Nucleus accumbens (tissue), 56 donors: ENCODE measurements around the gene APOM.

Experiments
- DNase-seq, 56 donors: peaks; one replicate each; lab custom pipeline; 2025; lab: John Stamatoyannopoulos, UW

The APOM gene

DNA sequence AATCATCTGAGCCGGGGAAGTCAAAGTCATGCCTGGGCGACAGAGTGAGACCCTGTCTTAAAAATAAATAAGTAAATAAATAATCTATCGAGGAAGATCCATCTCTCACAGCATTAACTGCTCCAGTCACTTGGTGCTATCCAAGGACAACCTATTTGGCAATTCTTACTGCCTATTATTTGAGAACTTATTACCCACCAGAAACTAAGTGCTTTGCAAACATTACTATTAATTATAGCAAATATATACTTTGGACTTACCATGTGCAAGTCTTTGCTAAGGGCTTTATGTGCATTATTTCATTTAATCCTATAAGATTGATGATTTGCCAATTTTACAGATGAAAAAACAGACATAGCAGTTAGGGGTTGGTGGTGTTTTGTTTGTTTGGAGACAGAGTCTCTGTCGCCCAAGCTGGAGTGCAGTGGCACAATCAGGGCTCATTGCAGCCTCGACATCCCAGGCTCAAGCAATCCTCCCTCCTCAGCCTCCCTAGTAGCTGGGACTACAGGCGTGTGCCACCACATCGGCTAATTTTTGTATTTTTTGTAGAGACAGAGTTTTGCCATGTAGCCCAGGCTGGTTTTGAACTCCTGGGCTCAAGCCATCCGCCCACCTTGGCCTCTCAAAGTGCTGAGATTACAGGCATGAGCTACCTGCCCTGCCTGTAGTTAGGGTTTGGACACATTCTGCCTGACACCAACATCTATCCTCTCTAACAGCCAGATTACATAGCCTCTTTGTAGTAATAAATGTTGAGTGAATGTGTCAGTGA lies 933 bp upstream of the APOM start:
- DNase-seq, result no peak

DNA sequence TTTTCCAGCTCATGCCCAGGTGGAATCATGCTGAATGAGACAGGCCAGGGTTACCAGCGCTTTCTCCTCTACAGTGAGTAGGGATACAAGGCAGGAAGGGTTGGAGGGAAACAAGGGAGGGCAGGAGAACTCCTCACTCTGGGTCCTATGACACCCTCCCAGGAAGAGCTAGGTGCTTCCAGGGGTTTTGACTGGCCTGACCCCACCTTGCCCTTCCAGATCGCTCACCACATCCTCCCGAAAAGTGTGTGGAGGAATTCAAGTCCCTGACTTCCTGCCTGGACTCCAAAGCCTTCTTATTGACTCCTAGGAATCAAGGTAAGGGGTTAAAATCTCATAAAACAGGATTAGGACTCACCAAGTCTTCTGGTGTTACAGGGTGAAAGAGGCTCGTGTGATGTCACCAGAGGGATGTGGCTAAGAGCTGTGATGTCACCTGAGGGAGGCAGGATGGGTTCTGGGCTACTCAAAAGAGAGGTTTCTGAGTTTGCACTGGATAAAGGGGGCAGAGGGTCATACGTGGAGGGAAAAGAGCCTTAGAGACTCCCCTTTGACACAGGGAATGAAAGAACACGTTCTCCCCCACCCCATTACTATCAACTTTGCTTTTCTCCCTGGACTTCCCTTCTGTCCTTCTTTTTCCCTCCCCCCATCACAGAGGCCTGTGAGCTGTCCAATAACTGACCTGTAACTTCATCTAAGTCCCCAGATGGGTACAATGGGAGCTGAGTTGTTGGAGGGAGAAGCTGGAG lies 1.9 kb downstream of the APOM start:
- DNase-seq, result no peak

DNA sequence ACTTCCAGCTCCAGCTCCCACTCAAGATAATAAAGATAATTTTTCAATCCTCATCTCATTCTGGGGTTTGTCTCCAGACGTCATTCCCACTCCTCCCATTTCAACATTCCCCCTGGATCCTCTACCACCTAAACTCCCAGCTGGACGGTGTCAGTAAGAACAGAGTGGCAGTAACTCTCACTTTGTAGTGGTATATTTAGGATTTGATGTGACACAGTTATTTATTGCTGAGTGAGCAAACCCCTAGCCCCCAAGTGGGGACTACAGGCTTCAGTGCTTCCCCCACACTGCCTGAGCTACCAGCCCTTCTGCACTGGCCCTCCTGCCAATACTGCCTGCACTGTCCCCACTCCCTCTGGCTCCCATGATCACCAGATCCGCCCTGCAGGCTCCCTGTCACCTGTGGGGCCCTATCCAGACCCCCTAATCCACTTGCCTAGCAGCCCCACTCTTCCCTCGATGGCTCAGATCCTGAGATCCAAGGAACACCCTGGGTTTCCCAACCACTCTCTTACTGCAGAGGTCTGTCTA lies 2.5 kb downstream of the APOM start:
- DNase-seq, result no peak

DNA sequence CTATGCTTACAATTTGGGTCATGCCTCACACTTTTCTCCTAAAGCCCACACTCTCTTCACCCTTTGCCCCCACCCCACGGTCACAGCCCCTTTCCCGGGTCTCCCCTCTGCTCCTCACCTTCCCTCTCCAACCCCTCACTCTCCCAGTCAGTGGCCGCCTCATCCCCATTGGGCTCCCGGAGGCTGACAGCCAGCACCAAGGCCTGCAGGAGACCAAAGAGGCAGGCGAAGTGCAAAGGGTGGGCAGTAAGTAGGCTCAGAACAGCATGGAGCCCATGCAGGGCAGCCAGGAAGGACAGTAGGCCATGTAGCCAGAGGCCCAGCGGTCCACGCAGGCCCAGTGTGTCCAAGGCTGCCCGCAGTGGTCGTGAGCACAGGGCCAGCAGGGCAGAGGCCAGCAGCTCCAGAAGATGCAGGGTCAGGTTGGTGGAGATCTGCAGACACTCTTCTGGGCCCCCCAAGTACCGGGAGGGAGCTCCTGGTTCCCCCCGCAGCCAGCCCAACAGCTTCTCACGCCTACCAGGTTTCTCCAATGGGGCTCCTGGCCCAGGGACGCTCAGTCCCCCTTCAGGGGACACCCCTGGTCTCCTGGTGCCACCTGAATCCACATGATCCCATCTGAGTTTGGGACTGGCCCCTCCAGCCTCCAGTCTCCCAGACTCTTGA lies 3.4 kb downstream of the APOM start:
- no peak for DNase-seq

DNA sequence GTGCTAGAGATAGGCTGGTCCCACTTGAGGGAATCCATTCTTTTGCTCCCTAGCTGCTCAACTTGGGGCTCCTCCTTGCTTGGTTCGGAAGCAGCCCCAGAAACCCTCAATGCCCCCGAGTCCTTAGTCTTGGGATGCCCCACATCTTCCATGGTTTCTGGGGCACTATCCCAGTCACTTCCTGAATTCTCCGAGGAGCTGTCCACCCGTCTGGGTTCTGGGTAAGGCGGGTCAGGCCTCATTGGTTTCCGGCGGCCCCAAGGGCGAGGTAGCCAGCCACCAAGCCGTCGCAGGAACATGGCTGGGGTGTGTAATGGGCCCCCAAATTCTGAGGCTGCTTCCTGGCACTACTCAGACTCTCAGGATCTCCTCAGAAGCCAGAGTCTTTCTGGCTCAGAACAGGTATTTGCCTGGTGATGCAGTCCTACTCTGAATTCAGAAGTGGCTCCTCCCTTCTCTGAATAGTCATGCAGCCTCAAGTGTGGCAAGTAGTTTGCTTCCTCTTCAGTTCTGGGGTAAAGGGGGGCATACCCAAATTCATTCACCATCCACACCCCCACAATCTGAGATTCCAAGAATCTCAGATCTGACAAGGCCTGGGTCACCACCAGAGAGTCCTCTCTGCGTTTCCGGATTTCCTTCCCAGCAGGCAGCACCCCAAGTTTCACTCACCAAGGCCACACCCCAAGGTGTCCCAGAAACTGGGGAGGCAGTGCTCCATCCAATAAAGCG lies 4.1 kb downstream of the APOM start:
- peak in 1 of 56 donors; percentile 29 for DNase-seq

DNA sequence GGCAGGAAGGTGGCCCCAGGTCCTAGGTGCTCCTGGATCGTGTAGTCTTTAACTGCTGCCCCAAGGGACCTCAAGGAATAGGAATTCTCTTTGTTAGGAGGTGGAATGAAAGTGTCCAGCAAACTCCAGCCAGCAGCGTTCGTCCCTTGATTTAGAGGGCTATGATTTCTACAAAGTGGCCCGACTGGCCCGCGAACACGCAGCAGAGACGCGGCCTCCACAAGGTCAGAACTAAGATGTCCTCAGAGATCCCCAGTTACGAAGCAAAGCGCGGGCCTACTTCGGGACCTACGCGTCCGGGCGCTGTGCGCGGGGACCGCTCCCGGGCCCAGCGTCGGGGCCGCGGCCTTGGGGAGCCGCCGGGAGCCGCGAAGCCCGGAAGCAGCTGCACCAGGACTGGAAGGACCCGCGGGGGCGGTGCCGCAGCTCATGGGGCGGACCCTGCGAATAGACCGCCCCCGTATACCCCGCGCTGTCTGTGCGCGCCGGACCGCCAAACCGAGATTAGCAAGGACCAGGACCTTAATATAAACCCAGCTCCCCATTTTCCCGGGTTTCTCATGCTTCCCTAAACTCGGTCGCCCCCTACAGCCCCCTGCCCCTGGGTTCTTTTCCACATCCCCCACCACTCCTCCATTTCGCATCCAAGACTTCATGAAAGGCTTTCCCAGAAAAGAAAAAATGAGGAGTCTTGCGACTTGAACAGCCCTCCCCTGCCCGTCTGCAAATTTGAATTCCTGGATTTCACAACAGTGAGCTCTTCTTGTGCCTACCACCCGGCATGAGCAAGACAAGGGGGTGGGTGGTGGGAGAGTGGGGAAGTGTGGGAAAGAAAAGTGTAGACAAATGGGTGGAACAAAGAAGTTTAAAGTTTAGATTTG lies 4.9 kb downstream of the APOM start, which contains the start of gene C6orf47:
Gene C6orf47 (minus strand): TSS at position 398 of the 881 bp plus-strand sequence. CDS start 831 bp downstream, outside the sequence.
- peak in 54 of 56 donors; percentile 18 to 88 (median 62) for DNase-seq

DNA sequence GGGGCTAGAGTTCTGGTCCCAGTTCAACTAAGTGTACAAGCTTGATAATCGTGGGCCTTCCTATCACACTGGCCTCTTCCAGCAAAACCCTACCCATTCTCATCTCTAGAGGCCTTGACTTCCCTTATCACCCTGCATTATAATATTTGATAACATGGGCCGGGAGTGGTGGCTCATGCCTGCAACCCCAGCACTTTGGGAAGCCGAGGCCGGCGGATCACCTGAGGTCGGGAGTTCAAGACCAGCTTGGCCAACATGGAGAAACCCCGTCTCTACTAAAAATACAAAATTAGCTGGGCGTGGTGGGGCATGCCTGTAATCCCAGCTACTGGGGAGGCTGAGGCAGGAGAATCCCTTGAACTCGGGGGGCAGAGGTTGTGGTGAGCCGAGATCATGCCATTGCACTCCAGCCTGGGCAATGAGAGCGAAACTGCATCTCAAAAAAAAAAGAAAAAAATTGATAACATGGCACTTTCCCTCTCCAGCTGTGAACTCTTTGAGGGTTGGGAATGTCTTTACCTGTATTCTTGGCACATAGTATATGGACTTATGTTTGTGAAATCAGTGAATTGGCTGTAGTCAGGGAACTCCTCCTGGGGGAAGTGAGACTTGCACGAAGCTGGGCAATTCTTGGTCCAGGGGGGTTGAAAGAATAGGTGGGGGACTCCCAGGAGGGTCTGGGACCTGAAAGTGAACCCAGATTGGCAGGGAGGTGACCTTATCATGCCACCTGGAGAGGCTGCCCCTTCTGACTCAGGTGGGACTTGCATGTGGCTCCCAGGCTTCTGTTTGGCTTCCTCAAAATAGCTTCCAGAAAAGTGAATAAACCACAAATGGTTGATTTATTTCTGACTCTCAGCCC lies 5.8 kb downstream of the APOM start:
- no peak for DNase-seq

DNA sequence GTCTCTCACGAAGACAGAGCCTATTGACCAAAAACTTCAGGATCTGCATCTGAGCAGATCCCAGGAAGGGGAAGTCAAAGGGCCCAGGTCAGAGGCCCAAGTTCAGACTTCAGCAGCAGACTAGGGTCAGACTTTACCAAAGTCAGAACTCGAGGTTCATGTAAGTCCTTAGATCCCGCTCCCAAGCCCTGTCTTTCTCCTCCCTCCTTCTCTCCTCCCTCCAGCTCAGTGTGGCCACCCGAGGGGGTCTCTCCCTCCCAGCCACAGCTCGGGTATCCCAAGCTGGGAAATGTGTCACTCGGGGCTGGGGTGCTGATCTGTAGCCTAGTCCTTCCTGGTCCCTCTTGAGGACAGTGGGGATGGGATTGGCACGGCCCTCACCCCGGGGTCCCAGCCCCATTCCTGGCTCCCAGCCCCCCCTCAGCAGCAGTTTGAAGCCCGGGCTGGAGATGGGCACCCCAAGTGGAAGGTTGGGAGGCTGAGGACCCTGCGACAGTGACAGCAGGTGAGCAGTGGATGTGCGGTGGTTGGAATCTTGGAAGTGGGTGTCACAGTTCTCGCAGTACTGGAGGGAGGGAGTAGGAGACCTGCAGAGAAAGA lies 6.5 kb downstream of the APOM start:
- no peak for DNase-seq

DNA sequence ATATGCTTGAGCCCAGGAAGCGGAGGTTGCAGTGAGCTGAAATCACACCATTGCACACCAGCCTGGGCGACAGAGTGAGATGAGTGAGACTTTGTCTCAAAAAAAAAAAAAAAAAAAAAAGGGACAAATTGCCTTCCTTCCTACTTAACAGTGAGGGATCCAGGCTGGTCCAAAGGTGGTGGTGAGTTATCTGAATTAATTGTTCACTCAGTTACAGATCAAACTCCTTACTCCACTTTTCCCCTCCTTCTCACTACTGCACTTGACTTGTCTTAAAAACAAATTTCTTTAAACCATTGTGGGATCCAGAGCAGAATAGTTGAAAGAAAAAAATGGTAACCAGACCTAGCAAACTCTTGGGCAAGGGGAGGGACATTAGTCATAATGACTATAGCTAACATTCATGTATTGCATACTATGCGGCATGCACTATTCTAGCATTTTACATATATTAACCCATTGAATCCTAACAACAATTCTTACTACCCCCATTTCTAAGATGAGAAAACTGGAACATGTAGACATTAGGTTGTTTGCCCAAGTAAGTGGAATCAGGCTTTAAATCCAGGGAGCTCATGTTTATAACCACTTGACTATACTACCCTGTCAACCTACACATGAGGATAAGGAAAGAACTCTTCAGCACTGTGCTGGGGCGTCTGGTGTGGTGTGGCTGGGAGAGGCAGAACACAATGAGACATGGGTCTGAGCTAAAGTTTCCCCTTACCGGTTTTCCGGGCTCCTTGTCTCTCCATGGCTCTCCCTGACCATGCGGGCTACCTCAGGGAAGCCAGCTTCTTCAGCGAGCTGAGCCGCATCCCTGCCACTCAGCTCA lies 7.6 kb downstream of the APOM start:
- no peak for DNase-seq

DNA sequence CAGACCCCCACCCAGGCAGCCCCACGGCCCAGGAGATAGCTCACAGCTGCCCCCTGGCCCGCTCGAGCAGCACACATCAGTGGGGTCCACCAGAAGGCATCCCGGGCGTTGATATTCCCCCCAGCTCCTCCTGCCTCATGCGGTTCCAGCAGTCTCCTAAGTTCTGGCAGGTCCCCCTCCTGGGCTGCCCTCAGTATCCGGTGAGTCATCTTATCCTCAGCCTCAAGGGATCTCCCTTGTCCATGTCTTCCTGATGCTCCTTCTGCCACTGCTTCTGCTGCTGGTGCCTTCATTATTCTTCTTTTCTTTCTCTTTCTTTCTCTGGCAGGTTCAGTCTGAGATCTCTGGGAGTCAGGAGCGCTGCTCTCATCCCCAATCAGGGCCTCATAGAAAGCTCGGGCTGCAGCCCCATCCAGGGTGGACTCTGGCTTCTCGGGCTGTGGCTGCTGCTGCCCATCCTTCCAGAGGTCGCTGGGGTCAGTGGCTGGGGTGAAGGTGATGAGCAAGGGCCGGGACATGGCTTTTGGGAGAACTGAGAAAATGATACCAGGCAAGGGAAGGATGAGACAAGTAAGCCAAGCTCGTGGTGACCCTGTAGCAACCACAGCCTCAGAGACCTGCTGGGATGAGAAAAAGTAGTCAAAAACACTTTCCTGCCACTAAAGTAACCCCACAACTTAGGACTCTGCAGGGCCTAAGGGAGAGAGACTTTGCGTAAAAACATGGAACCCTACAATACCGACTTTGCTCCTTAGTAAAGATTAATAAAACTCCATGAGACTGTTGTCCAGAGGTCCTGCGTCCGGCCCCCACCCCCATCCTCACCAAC lies 8.5 kb downstream of the APOM start:
- DNase-seq, result peak in 1 of 56 donors; percentile 14

DNA sequence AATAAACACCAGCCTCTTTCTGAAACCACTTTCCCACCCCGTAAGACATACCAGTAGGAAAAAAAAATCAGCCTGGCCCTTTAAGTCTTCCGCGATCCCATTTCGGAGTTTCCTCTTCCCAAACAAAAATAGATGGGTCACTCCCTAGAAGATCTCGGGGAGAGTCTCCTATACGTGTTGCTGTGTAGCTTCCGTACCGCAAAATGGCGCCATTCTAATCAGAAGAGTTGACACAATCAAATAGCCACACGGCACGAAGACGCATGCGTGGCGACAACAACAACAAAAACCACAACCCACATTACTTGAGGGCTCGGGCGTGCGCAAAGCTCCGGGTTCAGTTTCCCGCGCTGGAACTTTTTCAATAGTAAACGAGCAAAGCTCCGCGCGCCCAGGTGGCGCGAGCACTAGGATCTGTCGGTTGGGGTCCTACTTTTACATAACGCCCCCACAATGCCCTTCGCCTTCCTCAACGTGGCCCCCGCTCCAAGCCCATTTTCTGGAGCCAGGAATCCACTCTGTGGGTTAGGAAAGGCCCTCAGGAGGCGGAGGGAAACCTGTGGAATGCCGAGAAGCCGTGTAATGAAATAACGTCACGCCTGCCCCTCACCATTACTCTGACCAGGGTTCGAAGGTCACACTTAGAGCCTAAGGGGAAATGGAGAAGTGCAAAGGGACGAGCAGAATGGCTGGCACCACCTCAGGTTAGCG lies 9.3 kb downstream of the APOM start, which contains the start of gene GPANK1:
Gene GPANK1 (minus strand): TSS at position 208 of the 711 bp plus-strand sequence. CDS start 519 bp downstream, outside the sequence.
- DNase-seq, result peak in 55 of 56 donors; percentile 28 to 96 (median 83)

DNA sequence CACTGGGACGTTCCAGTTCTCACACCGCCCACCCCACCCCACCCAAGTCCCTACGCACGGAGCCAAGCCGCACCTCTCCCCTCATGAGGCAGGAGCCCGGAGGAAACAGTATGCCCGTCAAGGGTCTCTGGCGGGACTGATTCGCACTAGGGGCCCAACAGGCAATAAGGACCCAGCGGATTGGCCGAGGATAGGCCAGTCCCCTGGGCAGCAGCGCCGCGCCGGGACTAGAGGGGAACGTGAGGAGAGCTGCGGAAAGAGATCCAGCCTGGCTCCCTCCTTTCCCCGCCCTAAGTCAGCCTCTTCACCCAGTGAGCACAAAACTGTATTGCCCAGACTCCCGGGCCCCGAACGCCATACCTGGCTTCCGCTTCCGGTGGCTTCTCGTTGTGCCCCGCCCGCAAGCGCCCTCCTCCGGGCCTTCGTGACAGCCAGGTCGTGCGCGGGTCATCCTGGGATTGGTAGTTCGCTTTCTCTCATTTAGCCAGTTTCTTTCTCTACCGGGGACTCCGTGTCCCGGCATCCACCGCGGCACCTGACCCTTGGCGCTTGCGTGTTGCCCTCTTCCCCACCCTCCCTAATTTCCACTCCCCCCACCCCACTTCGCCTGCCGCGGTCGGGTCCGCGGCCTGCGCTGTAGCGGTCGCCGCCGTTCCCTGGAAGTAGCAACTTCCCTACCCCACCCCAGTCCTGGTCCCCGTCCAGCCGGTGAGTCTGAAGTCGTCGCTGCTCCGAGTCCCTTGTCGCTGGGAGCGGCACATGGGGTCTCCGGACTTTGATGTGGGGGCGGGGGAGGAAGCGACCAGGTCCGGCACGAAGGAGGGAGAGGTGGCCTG lies 10.0 kb downstream of the APOM start, which contains the start of gene CSNK2B:
Gene CSNK2B (plus strand): TSS at position 580 of the 836 bp plus-strand sequence. CDS start 752 bp downstream, outside the sequence.
- DNase-seq, result peak; percentile 88 to 100 (median 98)

DNA sequence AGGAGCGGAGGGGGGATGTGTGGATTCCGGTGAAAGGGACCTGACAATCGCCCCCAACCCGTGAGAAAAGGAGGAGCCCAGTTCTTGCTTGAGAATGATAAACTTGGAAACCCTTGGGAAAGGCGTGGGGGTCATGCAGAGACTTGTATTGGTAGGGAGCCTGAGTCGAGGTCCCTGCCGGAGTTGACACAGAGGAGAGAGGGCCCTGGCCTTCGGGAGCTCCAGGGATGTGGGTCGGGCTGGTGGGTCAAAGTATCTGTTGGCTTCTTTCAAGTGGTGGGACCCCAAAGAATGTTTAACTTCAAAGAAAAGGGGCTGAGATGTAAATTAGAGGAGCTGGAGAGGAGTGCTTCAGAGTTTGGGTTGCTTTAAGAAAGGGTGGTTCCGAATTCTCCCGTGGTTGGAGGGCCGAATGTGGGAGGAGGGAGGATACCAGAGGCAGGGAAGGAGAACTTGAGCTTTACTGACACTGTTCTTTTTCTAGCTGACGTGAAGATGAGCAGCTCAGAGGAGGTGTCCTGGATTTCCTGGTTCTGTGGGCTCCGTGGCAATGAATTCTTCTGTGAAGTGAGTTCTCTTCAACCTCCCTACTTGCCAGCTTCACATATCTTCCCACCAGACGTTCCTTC lies 10.8 kb downstream of the APOM start:
- DNase-seq, result no peak

DNA sequence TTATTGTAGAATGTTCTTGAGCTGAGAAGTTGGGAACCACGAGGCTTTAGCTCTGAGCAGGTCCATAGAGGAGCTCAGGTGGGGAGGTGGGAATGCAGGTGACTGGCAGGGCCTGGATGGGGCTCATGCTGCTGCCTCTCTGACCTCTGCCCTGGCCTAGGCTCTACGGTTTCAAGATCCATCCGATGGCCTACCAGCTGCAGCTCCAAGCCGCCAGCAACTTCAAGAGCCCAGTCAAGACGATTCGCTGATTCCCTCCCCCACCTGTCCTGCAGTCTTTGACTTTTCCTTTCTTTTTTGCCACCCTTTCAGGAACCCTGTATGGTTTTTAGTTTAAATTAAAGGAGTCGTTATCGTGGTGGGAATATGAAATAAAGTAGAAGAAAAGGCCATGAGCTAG lies 14.0 kb downstream of the APOM start, which contains the start of gene LY6G5B:
Gene LY6G5B (plus strand): TSS at position 301 of the 400 bp plus-strand sequence. CDS start 975 bp downstream, outside the sequence.
- no peak for DNase-seq
